Measurements from ENCODE around the gene SRD5A1. TPM values are rescaled to one million over a fixed set of nuclear protein-coding genes. Genes with fewer than 3 reads are reported as not detected.

SRD5A1 gene
- total RNA-seq, 1 donor from 2014 or later = 31.3 TPM

GRCh38 chr5:6674886-6675285 is 41.6 kb downstream of the SRD5A1 start:
- Mint-ChIP-seq H3K27ac (ENCODE audit: unreplicated experiment) (no peak overlapping the region), H3K4me3 (no peak overlapping the region), H3K27me3 (ENCODE audit: low read depth) (peaks cover 9% of the 10 kb centered on the region), H3K36me3 (ENCODE audit: low read depth) (peaks cover 48% of the 10 kb centered on the region), H3K9me3 (peaks cover 19% of the 10 kb centered on the region), H3K4me1 (no peaks in the 10 kb centered on the region)
- TF ChIP-seq, protein P1, sequence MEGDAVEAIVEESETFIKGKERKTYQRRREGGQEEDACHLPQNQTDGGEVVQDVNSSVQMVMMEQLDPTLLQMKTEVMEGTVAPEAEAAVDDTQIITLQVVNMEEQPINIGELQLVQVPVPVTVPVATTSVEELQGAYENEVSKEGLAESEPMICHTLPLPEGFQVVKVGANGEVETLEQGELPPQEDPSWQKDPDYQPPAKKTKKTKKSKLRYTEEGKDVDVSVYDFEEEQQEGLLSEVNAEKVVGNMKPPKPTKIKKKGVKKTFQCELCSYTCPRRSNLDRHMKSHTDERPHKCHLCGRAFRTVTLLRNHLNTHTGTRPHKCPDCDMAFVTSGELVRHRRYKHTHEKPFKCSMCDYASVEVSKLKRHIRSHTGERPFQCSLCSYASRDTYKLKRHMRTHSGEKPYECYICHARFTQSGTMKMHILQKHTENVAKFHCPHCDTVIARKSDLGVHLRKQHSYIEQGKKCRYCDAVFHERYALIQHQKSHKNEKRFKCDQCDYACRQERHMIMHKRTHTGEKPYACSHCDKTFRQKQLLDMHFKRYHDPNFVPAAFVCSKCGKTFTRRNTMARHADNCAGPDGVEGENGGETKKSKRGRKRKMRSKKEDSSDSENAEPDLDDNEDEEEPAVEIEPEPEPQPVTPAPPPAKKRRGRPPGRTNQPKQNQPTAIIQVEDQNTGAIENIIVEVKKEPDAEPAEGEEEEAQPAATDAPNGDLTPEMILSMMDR (conservative IDR thresholded peaks at IDR 0.05) = no peak
- DNase-seq (ENCODE audit: low read depth, low spot score) = no peak

DNA sequence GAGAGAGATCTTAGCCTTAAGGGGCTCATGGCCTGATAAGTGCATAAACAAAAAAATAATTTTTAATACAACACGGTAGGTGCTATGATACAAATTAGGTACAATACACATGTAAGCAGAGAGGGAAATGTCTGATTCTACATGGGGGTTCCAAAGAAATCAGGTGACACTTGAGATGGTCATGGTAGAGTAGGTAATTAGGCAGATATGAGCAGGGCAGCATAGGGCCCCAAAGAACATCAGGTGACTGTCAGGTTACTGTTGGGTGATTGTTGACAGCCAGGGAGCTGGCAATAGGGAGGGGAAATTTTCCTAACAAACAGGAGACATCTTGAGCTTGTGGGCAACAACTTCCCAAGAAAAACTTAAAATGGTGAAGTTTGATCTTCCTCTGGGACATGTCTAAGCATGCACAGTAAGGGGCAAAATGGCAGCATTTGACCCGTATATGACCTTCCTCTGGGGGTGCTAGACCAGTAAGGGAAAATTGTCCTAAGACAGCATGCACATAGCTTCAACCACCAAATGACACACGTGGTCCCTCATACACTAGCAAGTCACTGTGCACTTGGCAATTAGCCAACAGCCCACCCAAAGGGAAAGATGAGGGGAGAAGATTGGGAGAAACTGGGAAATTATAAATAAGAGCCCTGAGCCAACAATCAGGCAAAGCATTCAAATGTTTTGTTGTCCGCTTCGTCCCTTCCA is 42.7 kb downstream of the SRD5A1 start:
- Mint-ChIP-seq H3K36me3 (ENCODE audit: low read depth) (peaks cover 40% of the 10 kb centered on the region), H3K4me1 (no peaks in the 10 kb centered on the region), H3K4me3 (no peak overlapping the region), H3K27me3 (ENCODE audit: low read depth) (peaks cover 16% of the 10 kb centered on the region), H3K9me3 (peaks cover 19% of the 10 kb centered on the region), H3K27ac (ENCODE audit: unreplicated experiment) (no peak overlapping the region)
- DNase-seq (ENCODE audit: low read depth, low spot score) = no peak
- TF ChIP-seq, protein P1 (conservative IDR thresholded peaks at IDR 0.05) = no peak

DNA sequence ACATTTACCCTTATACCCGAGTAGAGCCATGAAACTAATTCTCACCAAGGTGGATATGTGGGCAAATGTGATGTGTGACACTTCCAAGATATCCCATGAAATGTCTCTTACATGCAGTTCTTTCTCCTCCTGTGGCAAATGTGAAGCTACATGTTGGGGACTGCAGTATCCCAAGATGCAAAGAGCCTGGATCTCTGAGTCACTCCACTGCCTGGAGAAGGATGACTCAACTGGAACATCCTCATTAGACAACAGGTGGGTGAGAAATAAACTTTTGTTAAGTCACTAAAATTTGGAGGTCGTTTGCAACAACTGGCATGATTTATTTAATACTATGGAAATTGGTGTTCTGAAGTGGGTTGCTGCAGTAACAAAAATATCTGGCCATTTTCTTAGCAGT is 43.5 kb downstream of the SRD5A1 start:
- peaks cover 33% of the 10 kb centered on the region for H3K36me3 Mint-ChIP-seq (ENCODE audit: low read depth)
- peaks cover 19% of the 10 kb centered on the region for H3K9me3 Mint-ChIP-seq
- no peak overlapping the region for H3K27ac Mint-ChIP-seq (ENCODE audit: unreplicated experiment)
- TF ChIP-seq, protein P1 (conservative IDR thresholded peaks at IDR 0.05) = no peak
- no peak for DNase-seq (ENCODE audit: low read depth, low spot score)
- H3K4me1 Mint-ChIP-seq = no peaks in the 10 kb centered on the region
- peaks cover 24% of the 10 kb centered on the region for H3K27me3 Mint-ChIP-seq (ENCODE audit: low read depth)
- no peak overlapping the region for H3K4me3 Mint-ChIP-seq

- H3K27ac Mint-ChIP-seq (ENCODE audit: unreplicated experiment) = no peak overlapping the region
- no peaks in the 10 kb centered on the region for H3K4me1 Mint-ChIP-seq
- peaks cover 23% of the 10 kb centered on the region for H3K36me3 Mint-ChIP-seq (ENCODE audit: low read depth)
- no peak for DNase-seq (ENCODE audit: low read depth, low spot score)
- H3K9me3 Mint-ChIP-seq = peaks cover 14% of the 10 kb centered on the region
- H3K27me3 Mint-ChIP-seq (ENCODE audit: low read depth) = peaks cover 33% of the 10 kb centered on the region
- H3K4me3 Mint-ChIP-seq = no peak overlapping the region
- TF ChIP-seq, protein P1 (conservative IDR thresholded peaks at IDR 0.05) = no peak
Observed at GRCh38 chr5:6678385-6678784, 45.1 kb downstream of the SRD5A1 start.

DNA sequence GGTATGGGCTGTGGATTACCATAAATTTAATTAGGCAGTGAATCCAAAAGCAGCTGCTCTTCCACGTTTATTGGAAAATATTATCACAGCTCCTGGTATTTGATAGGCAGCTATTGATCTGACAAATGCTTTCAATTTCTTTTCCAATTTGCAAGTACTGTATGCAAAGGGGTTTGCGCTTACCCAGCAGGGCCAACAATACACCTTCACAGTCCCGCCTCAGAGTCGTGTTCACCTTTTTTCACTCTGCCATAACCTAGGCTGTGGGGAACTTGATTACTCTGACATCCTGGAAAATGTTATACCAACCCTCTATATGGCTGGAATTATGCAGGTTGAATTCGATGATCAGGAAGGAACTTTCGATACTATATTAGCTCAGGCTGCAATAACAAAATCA is 47.7 kb downstream of the SRD5A1 start:
- Mint-ChIP-seq H3K9me3 (peaks cover 5% of the 10 kb centered on the region), H3K27me3 (ENCODE audit: low read depth) (peaks cover 57% of the 10 kb centered on the region), H3K4me1 (no peaks in the 10 kb centered on the region), H3K4me3 (no peak overlapping the region), H3K36me3 (ENCODE audit: low read depth) (peaks cover 10% of the 10 kb centered on the region), H3K27ac (ENCODE audit: unreplicated experiment) (no peak overlapping the region)
- TF ChIP-seq, protein P1 (conservative IDR thresholded peaks at IDR 0.05) = no peak
- no peak for DNase-seq (ENCODE audit: low read depth, low spot score)
